GM21529 (cell line): ENCODE data around the gene FAM89B.
"Not testable (repeated sequence)": the region's sequence is repeated elsewhere in the genome, so short reads cannot be mapped to it uniquely, and the experiment has no call there.

Source experiments
- ATAC-seq: cut with Tn5 transposase; IDR thresholded peaks from one replicate; pipeline ENCODE4 v1.9.1; 2021; ENCODE audit not compliant: unreplicated experiment

FAM89B gene

DNA sequence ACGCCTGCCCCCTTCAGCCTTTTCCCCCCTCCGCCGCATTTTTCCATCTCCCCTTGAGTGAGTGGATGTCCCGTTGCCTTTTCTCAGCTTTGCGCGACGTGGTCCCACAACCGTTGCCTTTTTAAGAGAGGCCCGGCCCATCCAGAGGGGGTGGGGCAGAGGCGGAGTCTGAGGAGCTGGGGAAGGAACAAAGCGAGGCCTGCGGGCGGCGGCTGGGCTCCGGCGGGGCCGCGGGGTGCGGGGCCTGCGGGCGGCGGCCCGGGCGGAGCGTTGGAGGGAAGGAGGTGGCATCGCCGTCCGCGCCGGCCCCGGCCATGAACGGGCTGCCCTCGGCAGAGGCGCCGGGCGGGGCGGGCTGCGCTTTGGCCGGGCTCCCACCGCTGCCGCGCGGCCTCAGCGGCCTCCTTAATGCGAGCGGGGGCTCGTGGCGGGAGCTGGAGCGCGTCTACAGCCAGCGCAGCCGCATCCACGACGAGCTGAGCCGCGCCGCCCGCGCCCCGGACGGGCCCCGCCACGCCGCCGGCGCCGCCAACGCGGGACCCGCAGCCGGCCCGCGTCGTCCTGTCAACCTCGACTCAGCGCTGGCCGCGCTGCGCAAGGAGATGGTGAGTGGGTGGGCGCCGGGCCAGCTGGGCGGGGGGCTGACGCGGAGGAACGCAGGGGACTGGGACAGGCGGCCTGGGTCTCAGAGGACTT, at the start of gene FAM89B:
Gene FAM89B (plus strand): TSS at position 183 of the 696 bp plus-strand sequence. CDS start 132 bp downstream, at position 315.
- no peak for ATAC-seq

DNA sequence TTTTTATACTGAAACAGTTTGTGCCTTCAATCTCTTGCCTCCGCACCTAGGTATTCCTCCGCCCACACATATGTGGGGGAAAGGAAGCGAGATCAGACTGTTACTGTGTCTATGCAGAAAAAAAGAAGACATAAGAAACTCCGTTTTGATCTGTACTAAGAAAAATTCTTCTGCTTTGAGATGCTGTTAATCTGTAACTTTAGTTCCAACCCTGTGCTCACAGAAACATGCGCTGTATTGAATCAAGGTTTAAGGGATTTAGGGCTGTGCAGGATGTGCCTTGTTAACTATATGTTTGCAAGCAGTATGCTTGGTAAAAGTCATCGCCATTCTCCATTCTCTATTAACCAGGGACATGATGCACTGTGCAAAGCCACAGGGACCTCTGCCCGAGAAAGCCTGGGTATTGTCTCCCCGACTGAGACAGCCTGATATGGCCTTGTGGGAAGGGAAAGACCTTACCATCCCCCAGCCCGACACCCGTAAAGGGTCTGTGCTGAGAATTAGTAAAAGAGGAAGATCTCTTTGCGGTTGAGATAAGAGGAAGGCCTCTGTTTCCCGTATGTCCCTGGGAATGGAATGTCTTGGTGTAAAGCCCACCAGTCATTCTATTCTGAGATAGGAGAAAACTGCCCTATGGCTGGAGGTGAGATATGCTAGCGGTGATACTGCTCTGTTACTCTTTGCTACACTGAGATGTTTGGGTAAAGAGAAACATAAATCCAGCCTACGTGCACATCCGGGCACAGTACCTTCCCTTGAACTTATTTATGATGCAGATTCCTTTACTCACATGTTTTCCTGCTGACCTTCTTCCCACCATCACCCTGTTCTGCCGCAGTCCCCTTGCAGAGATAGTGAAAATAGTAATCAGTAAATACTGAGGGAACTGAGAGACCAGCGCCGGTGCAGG, 49.4 kb upstream of the FAM89B start:
- ATAC-seq: not testable (repeated sequence)

DNA sequence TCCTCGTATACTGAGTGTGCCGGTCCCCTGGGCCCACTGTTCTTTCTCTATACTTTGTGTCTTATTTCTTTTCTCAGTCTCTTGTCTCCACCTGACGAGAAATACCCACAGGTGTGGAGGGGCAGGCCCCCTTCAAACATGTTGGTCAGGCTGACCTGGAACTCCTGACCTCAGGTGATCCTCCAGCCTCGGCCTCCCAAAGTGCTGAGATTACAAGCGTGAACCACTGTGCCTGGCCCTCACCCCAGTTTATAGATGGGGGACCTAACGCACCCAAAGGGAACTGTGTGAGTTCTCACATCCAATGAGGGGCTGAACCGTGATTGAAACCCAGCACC, 48.7 kb upstream of the FAM89B start:
- not testable (repeated sequence) for ATAC-seq

DNA sequence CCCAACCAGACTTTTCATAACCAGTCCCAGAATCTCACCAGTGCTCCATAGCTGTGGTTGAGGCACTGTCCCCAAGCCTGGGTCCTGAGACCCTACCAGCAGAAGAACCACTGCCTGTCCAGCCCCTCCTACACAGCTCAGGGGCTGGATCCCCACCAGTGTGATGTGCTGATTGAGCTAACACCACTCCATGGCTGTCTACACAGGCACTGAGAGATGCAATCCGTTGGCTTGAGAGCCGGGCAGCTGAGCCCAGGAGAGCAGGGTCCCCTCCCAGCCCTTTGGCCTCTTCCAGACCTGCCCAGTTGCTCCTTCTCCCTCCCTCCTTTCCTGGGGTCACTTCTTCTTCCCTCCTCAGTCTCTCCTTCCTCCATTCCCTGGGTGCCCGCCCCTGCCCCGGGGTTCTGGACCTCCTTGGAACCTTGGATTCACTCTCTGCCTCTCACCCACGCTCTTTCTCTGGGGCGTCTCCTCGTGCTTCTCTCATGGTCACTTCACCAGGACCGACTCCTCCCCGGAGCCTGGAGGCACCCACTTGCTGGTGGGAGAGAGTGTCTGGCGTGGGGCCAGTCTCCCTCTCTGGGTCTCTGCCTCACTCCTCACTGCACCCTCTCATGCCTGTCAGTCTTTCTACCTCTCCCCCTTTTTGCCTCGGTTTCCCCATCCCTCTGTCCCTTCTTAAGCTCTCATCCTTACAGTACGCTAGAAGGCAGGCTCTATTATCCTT, 48.2 kb upstream of the FAM89B start:
- no peak for ATAC-seq

DNA sequence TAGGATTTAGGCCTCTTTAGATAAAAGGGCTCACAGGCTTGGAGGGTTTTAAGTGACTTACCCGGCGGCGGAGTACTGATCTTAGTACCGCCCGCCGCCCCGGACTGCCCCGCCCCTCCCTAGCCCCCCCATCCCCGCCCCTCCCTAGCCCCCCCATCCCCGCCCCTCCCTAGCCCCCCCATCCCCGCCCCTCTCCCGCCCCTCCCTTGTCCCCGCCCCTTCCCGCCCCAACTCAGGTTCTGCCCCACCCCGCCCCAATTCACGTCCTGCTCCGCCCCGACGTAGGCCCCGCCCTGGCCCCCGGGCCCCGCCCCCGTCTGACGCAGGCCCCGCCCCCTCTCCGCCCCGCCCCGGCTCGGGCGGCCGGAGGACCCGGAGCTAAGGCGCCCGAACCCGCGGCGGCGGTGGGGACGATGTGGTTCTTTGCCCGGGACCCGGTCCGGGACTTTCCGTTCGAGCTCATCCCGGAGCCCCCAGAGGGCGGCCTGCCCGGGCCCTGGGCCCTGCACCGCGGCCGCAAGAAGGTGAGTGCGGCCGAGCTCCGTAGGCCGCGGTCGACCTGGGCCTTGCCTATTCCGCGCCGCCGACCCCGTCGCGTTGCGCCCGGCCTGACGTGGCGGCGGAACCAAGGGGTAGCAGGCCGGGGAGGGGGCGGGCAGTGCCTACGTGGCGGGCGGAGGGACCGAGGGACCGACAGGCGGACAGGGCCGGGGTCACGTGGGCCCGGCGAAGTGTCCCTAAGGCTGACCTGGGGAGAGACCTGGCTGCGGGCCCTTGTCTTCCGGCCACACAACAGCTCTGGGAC, 47.4 kb upstream of the FAM89B start, which contains the start of gene SCYL1:
Gene SCYL1 (plus strand): TSS at position 343 of the 805 bp plus-strand sequence. CDS start 71 bp downstream, at position 414.
- ATAC-seq: peak; percentile 61

DNA sequence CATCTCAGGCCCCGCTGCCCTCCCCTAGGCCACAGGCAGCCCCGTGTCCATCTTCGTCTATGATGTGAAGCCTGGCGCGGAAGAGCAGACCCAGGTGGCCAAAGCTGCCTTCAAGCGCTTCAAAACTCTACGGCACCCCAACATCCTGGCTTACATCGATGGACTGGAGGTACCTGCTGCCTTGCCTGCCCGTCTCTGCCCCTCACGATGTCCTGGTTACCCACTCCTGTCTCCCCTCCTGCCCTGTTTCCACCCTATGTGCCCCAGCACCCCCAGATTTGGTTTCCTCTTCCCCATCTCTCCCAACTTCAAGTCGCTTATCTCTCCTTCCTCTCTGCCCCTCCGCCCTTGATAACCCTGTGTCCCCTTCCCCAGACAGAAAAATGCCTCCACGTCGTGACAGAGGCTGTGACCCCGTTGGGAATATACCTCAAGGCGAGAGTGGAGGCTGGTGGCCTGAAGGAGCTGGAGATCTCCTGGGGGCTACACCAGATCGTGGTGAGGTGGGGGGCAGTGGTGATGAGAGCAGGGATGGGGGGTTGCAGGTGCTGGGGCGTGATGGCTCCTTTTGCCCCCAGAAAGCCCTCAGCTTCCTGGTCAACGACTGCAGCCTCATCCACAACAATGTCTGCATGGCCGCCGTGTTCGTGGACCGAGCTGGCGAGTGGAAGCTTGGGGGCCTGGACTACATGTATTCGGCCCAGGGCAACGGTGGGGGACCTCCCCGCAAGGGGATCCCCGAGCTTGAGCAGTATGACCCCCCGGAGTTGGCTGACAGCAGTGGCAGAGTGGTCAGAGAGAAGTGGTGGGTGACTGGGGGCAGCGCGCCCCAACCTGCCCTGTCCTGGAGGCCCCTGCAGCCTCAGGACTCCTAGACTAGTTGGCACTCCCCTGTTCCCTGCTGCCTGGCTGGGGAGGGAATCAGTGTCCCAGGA, 46.5 kb upstream of the FAM89B start:
- no peak for ATAC-seq

DNA sequence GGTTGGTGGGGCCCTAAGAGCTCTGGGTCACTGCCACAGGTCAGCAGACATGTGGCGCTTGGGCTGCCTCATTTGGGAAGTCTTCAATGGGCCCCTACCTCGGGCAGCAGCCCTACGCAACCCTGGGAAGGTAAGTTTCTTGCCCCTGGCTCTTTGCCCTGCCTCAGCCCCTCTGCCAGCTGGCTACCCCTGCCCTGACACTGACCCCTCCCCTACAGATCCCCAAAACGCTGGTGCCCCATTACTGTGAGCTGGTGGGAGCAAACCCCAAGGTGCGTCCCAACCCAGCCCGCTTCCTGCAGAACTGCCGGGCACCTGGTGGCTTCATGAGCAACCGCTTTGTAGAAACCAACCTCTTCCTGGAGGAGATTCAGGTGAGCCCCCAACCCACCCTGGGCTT, 45.6 kb upstream of the FAM89B start:
- no peak for ATAC-seq

DNA sequence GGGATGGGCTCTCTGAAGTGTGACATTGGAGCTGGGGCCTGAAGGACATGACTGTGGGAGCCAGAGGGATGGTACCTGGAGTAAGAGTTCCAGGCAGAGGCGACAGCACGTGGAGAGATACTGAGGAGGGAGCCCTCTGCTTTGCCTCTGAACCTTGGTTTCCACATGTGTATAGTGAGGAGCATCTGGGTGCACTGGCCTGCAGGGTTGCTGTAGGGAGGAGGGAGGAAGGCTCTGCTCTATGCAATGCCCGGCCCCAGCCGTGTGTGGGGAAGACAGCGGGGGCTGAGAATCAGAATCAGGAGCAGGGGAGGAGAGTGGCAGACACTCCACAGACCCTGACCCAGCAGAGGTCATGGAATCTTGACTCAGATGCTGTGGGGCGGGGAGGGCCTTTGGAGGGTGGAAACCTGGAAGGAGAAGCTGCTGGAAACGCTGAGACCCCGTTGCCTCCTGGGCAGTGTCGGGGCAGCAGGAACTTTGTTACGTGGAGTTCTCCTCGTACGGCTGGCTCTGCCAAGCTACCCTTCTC, 43.5 kb upstream of the FAM89B start:
- no peak for ATAC-seq

DNA sequence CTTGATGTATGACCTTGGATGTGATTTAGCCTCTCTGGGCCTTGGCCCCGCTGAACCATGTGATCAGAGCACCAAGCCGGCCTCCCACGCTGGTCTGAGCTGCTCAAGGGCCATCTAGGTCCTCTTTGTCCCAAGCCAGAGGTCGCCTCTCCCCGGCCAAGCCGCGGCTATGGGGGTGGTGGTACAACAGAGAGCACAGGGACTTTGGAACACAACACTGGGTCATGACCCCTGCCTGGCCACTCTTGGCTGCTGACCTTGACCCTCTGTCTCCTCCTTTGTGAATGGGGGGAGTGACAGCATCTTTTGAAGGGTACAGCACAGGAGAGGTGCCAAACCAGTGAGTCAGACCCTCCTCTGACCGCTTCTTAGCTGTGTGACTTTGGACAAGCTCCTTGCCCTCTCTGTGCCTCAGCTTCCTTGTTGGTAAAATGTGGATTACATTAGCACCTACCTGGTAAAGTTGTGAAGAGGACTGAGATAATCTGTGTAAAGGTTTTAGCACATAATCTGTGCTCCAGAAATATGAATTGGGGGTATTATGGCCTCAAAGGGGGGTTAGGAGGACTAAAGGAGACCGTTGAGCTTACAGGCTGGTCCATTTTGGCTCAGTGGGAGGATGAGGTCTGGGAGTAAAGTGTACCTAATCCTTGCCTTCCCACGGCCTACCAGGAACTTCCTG, 42.7 kb upstream of the FAM89B start:
- no peak for ATAC-seq

DNA sequence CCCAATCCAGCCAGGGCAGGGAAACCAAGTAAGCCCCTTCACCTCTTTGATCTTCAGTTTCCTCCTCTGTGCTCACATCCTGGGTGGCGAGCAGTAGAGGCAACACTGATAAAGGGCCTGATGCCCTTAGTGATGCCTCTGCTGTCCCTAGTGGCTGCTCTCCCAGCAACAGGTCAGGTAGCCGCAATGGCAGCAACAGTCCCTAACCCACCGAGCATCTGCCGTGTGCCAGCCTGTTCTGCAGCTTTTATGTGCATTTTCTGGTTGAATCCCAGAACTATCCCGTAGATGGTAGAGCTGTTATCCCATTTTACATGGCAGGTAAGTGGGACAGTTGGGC, 42.2 kb upstream of the FAM89B start:
- ATAC-seq: no peak

DNA sequence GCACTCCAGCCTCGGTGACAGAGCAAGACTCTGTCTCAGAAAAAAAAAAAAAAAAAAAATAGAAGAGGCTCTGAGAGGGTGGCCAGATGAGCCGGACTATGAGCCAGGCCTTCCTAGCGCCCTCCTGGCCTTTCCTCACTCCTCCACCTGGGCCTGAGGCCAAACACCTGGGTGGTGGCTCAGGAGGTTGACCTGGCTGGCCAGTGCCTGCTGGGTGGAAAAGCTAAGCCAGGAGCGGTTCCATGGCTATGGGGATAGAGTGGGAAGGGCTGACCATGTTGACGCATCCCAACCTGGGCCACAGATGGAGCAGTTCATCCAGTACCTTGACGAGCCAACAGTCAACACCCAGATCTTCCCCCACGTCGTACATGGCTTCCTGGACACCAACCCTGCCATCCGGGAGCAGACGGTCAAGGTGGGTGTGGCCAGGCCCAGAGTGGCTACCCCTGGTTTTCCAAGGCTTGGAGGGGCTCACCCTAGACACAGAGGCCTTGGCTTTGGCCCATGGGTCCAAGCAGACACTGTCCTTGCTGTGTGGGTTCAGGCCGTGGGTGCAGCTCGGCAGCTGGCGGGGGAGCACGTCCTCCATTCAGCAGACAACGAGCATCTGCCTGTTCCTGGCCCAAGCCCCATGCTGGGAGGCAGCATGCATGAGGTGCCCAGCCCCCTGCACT, 39.8 kb upstream of the FAM89B start:
- ATAC-seq: no peak

DNA sequence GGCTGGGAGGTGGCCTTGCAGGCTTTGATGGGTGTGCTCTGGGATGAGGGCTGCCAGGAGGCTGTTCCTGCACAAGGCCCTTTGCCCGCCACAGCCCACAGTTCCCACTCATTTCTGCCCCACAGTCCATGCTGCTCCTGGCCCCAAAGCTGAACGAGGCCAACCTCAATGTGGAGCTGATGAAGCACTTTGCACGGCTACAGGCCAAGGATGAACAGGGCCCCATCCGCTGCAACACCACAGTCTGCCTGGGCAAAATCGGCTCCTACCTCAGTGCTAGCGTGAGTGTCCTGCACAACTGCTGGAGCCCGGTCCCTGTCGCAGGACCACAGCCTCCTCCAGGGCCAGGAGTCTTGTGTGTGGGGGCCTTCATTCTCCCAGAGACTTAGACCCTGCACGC, 37.2 kb upstream of the FAM89B start:
- no peak for ATAC-seq

DNA sequence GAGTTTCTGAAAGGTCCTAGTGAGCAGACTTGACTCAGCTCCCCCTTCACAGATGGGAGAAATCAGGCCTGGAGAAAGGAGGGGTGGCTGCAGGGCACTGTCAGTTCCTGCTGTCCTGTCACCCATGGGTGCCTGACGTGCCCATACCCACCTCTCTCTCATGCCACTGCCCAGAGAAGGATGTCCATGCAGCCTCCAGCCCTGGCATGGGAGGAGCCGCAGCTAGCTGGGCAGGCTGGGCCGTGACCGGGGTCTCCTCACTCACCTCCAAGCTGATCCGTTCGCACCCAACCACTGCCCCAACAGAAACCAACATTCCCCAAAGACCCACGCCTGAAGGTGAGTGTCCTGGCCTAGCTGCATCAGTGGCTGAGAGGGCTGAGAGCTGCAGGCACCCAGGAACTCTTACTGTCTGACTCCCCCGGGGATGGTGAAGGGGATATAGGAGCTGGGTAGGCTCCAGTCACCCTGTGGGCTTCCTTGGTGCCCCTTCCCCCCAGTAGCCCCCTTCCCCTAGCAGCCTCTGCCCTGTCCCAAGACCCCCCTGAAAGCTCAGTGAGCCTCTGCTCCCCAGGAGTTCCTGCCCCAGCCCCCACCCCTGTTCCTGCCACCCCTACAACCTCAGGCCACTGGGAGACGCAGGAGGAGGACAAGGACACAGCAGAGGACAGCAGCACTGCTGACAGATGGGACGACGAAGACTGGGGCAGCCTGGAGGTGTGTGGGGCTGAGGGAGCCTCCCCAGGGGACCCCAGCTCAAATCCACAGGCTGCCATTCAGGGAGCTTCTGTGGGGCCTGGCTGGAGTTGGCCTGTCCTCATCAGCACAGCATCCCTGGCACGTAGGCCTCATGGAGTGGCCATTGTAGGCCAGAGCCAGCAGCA, 35.7 kb upstream of the FAM89B start:
- no peak for ATAC-seq

DNA sequence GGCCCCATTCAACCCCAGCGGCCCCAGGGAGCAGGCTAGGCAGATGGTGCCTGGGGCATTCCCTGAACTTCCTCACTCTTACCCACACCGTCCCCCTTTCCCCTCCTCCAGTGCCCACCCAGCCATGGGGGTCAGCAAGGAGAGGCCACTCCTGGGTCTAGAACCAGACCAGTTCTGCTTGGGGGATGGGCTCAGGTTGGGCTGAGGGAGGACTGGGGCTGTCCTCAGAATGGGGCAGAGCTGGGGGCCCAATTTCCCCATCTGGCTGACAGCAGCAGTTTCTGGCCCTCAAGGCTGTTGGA, 35.1 kb upstream of the FAM89B start:
- ATAC-seq: no peak

DNA sequence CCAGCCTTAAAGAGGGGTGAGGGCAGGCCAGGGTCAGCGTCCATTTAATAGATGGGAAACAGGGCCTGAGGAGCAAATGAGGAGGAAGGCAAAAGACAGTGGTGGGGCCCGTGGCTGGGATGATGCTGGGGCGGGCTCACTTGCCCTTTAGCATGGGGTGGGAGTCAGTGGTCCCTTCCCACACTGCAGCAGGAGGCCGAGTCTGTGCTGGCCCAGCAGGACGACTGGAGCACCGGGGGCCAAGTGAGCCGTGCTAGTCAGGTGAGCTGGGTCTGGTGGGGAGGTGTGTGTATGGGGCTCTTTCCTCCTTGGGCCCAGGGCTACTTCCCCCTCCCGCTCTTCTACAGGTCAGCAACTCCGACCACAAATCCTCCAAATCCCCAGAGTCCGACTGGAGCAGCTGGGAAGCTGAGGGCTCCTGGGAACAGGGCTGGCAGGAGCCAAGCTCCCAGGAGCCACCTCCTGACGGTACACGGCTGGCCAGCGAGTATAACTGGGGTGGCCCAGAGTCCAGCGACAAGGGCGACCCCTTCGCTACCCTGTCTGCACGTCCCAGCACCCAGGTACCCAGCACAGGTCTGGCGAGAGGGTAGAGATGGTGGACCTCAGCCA, 34.6 kb upstream of the FAM89B start:
- ATAC-seq: no peak

DNA sequence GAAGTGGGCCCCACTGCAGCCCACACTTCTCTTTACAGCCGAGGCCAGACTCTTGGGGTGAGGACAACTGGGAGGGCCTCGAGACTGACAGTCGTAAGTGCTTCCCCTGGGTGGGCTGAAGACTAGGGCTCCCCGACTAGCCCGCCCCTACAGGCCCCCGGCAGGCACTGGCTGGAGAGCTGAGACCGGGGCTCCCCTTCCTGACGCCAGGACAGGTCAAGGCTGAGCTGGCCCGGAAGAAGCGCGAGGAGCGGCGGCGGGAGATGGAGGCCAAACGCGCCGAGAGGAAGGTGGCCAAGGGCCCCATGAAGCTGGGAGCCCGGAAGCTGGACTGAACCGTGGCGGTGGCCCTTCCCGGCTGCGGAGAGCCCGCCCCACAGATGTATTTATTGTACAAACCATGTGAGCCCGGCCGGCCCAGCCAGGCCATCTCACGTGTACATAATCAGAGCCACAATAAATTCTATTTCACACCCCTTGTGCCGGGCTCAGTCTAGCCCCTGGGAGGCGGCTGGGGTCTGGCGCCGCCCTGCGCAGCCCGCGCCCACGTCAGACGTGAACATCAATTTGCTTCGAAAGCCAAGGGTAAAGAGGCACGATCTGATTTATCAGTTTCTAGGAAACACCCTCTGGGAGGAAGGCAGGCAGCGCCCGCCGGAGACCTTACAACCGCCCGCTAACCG, 34.0 kb upstream of the FAM89B start:
- no peak for ATAC-seq
